Activated T-cell treated with anti-CD3 and anti-CD28 coated beads, Interleukin-2, amount 50 U/mL, for 24 hours (primary cell): ENCODE results near the gene ADAP1.

ENCODE experiments used
- DNase-seq: peaks from one replicate; pipeline ENCODE4 v3.0.0-alpha.2; 2020
- H3K27ac Mint-ChIP-seq: 2 replicates; pipeline ENCODE4 v1.8.0; 2020; ENCODE audit warnings: mild to moderate bottlenecking, mixed read lengths
- H3K27me3 Mint-ChIP-seq: 2 replicates; pipeline ENCODE4 v1.8.0; 2020; ENCODE audit warnings: mixed read lengths
- H3K36me3 Mint-ChIP-seq: 2 replicates; pipeline ENCODE4 v1.8.0; 2020; ENCODE audit warnings: low read depth, mixed read lengths
- H3K4me1 Mint-ChIP-seq: 2 replicates; pipeline ENCODE4 v1.8.0; 2020; ENCODE audit warnings: low read depth, mixed read lengths
- H3K4me3 Mint-ChIP-seq: 2 replicates; pipeline ENCODE4 v1.8.0; 2020; ENCODE audit warnings: mild to moderate bottlenecking, moderate library complexity, mixed read lengths
- H3K9me3 Mint-ChIP-seq: 2 replicates; pipeline ENCODE4 v1.8.0; 2020; ENCODE audit warnings: mixed read lengths

The ADAP1 gene

GRCh38 chr7:982511-983003 lies 28.1 kb upstream of the ADAP1 start:
- H3K9me3 Mint-ChIP-seq: no peaks in the 10 kb centered on the region
- no peak overlapping the region for H3K27ac Mint-ChIP-seq
- H3K27me3 Mint-ChIP-seq: peaks cover 13% of the 10 kb centered on the region
- H3K4me3 Mint-ChIP-seq: no peak overlapping the region
- DNase-seq: no peak
- H3K36me3 Mint-ChIP-seq: no peaks in the 10 kb centered on the region
- no peaks in the 10 kb centered on the region for H3K4me1 Mint-ChIP-seq

GRCh38 chr7:981793-982510 lies 27.5 kb upstream of the ADAP1 start:
- Mint-ChIP-seq H3K27ac (no peak overlapping the region), H3K4me3 (no peak overlapping the region), H3K27me3 (peaks cover 13% of the 10 kb centered on the region), H3K9me3 (no peaks in the 10 kb centered on the region), H3K4me1 (no peaks in the 10 kb centered on the region), H3K36me3 (no peaks in the 10 kb centered on the region)
- DNase-seq: no peak

- Mint-ChIP-seq H3K9me3 (no peaks in the 10 kb centered on the region), H3K27me3 (no peaks in the 10 kb centered on the region), H3K4me3 (no peak overlapping the region), H3K4me1 (no peaks in the 10 kb centered on the region), H3K27ac (no peak overlapping the region), H3K36me3 (no peaks in the 10 kb centered on the region)
- no peak for DNase-seq
Observed at GRCh38 chr7:979886-980571, 25.5 kb upstream of the ADAP1 start.

- H3K27me3 Mint-ChIP-seq: no peaks in the 10 kb centered on the region
- peaks cover 3% of the 10 kb centered on the region for H3K4me1 Mint-ChIP-seq
- no peak for DNase-seq
- H3K4me3 Mint-ChIP-seq: no peak overlapping the region
- no peaks in the 10 kb centered on the region for H3K9me3 Mint-ChIP-seq
- no peak overlapping the region for H3K27ac Mint-ChIP-seq
- H3K36me3 Mint-ChIP-seq: peaks cover 8% of the 10 kb centered on the region
Observed at GRCh38 chr7:979151-979550, 24.7 kb upstream of the ADAP1 start.

- Mint-ChIP-seq H3K27me3 (no peaks in the 10 kb centered on the region), H3K9me3 (no peaks in the 10 kb centered on the region), H3K27ac (no peak overlapping the region), H3K4me3 (no peak overlapping the region), H3K36me3 (peaks cover 9% of the 10 kb centered on the region), H3K4me1 (peaks cover 5% of the 10 kb centered on the region)
- DNase-seq: no peak
Observed at GRCh38 chr7:978416-979091, 24.1 kb upstream of the ADAP1 start.

- H3K4me1 Mint-ChIP-seq: peaks cover 11% of the 10 kb centered on the region
- H3K4me3 Mint-ChIP-seq: no peak overlapping the region
- H3K9me3 Mint-ChIP-seq: no peaks in the 10 kb centered on the region
- peaks cover 15% of the 10 kb centered on the region for H3K36me3 Mint-ChIP-seq
- no peak for DNase-seq
- H3K27me3 Mint-ChIP-seq: no peaks in the 10 kb centered on the region
- H3K27ac Mint-ChIP-seq: no peak overlapping the region
Observed at GRCh38 chr7:978049-978346, 23.5 kb upstream of the ADAP1 start.

- no peaks in the 10 kb centered on the region for H3K9me3 Mint-ChIP-seq
- no peak overlapping the region for H3K27ac Mint-ChIP-seq
- H3K36me3 Mint-ChIP-seq: peaks cover 20% of the 10 kb centered on the region
- no peaks in the 10 kb centered on the region for H3K27me3 Mint-ChIP-seq
- H3K4me1 Mint-ChIP-seq: peaks cover 16% of the 10 kb centered on the region
- no peak overlapping the region for H3K4me3 Mint-ChIP-seq
- no peak for DNase-seq
Observed at GRCh38 chr7:977326-978048, 23.0 kb upstream of the ADAP1 start.

GRCh38 chr7:976901-977325 lies 22.4 kb upstream of the ADAP1 start:
- DNase-seq: no peak
- Mint-ChIP-seq H3K4me3 (no peak overlapping the region), H3K36me3 (peaks cover 26% of the 10 kb centered on the region), H3K4me1 (peaks cover 22% of the 10 kb centered on the region), H3K9me3 (no peaks in the 10 kb centered on the region), H3K27ac (no peak overlapping the region), H3K27me3 (no peaks in the 10 kb centered on the region)

GRCh38 chr7:975702-976473 lies 21.4 kb upstream of the ADAP1 start:
- H3K9me3 Mint-ChIP-seq: no peaks in the 10 kb centered on the region
- peak overlapping the region; percentile 92 for H3K4me3 Mint-ChIP-seq
- no peaks in the 10 kb centered on the region for H3K27me3 Mint-ChIP-seq
- peaks cover 34% of the 10 kb centered on the region for H3K36me3 Mint-ChIP-seq
- peaks cover 28% of the 10 kb centered on the region for H3K4me1 Mint-ChIP-seq
- DNase-seq: no peak
- no peak overlapping the region for H3K27ac Mint-ChIP-seq

GRCh38 chr7:974820-975681 lies 20.6 kb upstream of the ADAP1 start, which contains the start of gene COX19:
Gene COX19 (minus strand): TSS chr7:975549. CDS start chr7:975509, 40 bp downstream.
- Mint-ChIP-seq H3K36me3 (peaks cover 40% of the 10 kb centered on the region), H3K4me1 (peaks cover 31% of the 10 kb centered on the region), H3K27ac (peak within 1 kb of the TSS; percentile 96), H3K9me3 (no peaks in the 10 kb centered on the region), H3K4me3 (peak within 1 kb of the TSS; percentile 92), H3K27me3 (no peaks in the 10 kb centered on the region)
- DNase-seq: peak; percentile 96

- H3K27me3 Mint-ChIP-seq: no peaks in the 10 kb centered on the region
- peaks cover 48% of the 10 kb centered on the region for H3K36me3 Mint-ChIP-seq
- H3K4me1 Mint-ChIP-seq: peaks cover 31% of the 10 kb centered on the region
- peak overlapping the region; percentile 96 for H3K27ac Mint-ChIP-seq
- H3K4me3 Mint-ChIP-seq: peak overlapping the region; percentile 92
- no peaks in the 10 kb centered on the region for H3K9me3 Mint-ChIP-seq
- no peak for DNase-seq
Observed at GRCh38 chr7:974172-974571, 19.7 kb upstream of the ADAP1 start.

- Mint-ChIP-seq H3K27me3 (no peaks in the 10 kb centered on the region), H3K9me3 (no peaks in the 10 kb centered on the region), H3K36me3 (peaks cover 56% of the 10 kb centered on the region), H3K4me1 (peaks cover 31% of the 10 kb centered on the region), H3K27ac (peak overlapping the region; percentile 73), H3K4me3 (peak overlapping the region; percentile 92)
- DNase-seq: no peak
Observed at GRCh38 chr7:973312-973711, 18.8 kb upstream of the ADAP1 start.

GRCh38 chr7:972676-973309 lies 18.3 kb upstream of the ADAP1 start:
- Mint-ChIP-seq H3K4me1 (peaks cover 31% of the 10 kb centered on the region), H3K36me3 (peaks cover 62% of the 10 kb centered on the region), H3K9me3 (no peaks in the 10 kb centered on the region), H3K27me3 (no peaks in the 10 kb centered on the region), H3K27ac (peak overlapping the region; percentile 73), H3K4me3 (peak overlapping the region; percentile 92)
- no peak for DNase-seq
